Lung (tissue), 12 donors: ENCODE measurements around the gene DNMT3A. TPM values are rescaled to one million over a fixed set of nuclear protein-coding genes. Genes with fewer than 3 reads are reported as not detected.

Experiments
- ATAC-seq: fragments of 200-7000 bp; cut with Tn5 transposase; one replicate; pipeline ENCODE4 v1.9.1; 2020; ENCODE audit warnings: moderate number of reproducible peaks; ENCODE audit not compliant: insufficient read depth, low FRiP score
- DNase-seq, 3 donors: peaks; one replicate each; pipeline ENCODE4 v3.0.0-alpha.2; 2013 to 2017
- H3K27ac ChIP-seq, 2 donors: one replicate each; pipeline ENCODE4 v1.5.1; 2013; ENCODE audit warnings: mild to moderate bottlenecking in 2 of 2, moderate library complexity in 2 of 2, control low read depth in 1 of 2, inconsistent platforms in 1 of 2, low read depth in 1 of 2, low read length in 1 of 2
- H3K27me3 ChIP-seq, 3 donors: one replicate each; pipeline ENCODE4 v1.5.1; 2013; ENCODE audit warnings: low read length in 2 of 3; ENCODE audit not compliant: control insufficient read depth in 3 of 3, insufficient read depth in 3 of 3
- H3K36me3 ChIP-seq, 4 donors: one replicate each; pipeline ENCODE4 v1.5.1; 2013; ENCODE audit warnings: low read length in 4 of 4, mild to moderate bottlenecking in 1 of 4, moderate library complexity in 1 of 4; ENCODE audit not compliant: control insufficient read depth in 4 of 4, insufficient read depth in 4 of 4
- H3K4me1 ChIP-seq, 5 donors: one replicate each; pipeline ENCODE4 v1.5.1; 2013; ENCODE audit warnings: low read length in 5 of 5, mild to moderate bottlenecking in 2 of 5, moderate library complexity in 1 of 5; ENCODE audit not compliant: control insufficient read depth in 5 of 5, insufficient read depth in 5 of 5
- H3K4me3 ChIP-seq: one replicate; pipeline ENCODE4 v1.5.1; 2013; ENCODE audit warnings: mild to moderate bottlenecking, control low read depth, moderate library complexity
- H3K9ac ChIP-seq, 2 donors: one replicate each; pipeline ENCODE4 v1.5.1; 2013; ENCODE audit warnings: low read length in 2 of 2, control low read depth in 1 of 2; ENCODE audit not compliant: insufficient read depth in 1 of 2
- H3K9me3 ChIP-seq, 4 donors: one replicate each; pipeline ENCODE4 v1.5.1; 2013; ENCODE audit warnings: low read length in 3 of 4, mild to moderate bottlenecking in 1 of 4, moderate library complexity in 1 of 4; ENCODE audit not compliant: control insufficient read depth in 4 of 4, insufficient read depth in 3 of 4
- WGBS, 2 donors: extraction: QIAGEN DNeasy Blood & Tissue Kit; methylation state at CpG; one replicate each; pipeline ENCODE4 v1.1.7; 2013; 5-methylcytosine and 5-hydroxymethylcytosine counted together
- polyA plus RNA-seq, 2 donors: library from polyadenylated mRNA; stranded (reverse); fragments of 200-250 nt; gene quantifications; one replicate each; pipeline ENCODE4 v1.2.1, GENCODE V29; 2013
- total RNA-seq, 2 donors: library from RNA; depleted of rRNA in 1 of 2; stranded (reverse); fragments of >200 nt in 1 of 2; gene quantifications; one replicate each; pipeline ENCODE4 v1.2.1, GENCODE V29; 2014 to 2021
- TF ChIP-seq, protein P1 (sequence below): IDR thresholded peaks from 2 replicates; pipeline ENCODE4 v1.5.1; 2012; ENCODE audit warnings: mild to moderate bottlenecking; ENCODE audit errors: control extremely low read depth, extremely low read depth
- donor health status: control.
- donor health status: control.
- donor health status: Bipolar disorder and iron deficiency.
- donor health status: healthy.
- donor health status: DM: yes; HTN: yes; CAD: no.

Gene DNMT3A
- total and polyA plus RNA-seq, 4 donors = 9.2 to 61.0 (median 26.9) TPM

DNA sequence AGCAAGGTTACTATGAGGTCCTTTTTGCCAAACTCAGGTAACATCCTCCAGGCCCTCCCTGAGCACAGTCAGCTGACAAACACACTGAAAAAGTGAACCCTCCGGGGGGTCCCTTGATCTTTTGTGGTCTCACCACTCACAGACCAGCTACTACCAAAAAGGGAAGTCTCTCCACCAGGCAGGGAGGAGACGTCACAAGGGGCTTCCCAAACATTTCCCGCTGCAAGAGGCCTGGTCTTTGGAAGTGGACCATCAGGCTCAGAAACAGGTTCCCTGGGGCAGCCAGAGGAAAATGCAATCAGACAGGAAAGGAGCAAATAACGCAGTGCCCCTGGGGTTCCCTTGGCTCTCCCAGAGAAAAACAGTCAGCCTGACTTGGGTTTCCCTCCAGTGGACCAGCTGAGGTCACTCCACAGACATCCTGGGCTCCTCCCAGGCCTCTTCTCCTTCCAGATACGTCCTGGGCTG, 134.6 kb downstream of the DNMT3A start:
- Histone ChIP-seq H3K36me3 (no peaks in the 10 kb centered on the region), H3K9ac (no peak overlapping the region), H3K9me3 (no peaks in the 10 kb centered on the region), H3K4me3 (no peak overlapping the region), H3K4me1 (no peaks in the 10 kb centered on the region), H3K27ac (no peak overlapping the region), H3K27me3 (no peaks in the 10 kb centered on the region)
- no peak for ATAC-seq
- TF ChIP-seq, protein P1, sequence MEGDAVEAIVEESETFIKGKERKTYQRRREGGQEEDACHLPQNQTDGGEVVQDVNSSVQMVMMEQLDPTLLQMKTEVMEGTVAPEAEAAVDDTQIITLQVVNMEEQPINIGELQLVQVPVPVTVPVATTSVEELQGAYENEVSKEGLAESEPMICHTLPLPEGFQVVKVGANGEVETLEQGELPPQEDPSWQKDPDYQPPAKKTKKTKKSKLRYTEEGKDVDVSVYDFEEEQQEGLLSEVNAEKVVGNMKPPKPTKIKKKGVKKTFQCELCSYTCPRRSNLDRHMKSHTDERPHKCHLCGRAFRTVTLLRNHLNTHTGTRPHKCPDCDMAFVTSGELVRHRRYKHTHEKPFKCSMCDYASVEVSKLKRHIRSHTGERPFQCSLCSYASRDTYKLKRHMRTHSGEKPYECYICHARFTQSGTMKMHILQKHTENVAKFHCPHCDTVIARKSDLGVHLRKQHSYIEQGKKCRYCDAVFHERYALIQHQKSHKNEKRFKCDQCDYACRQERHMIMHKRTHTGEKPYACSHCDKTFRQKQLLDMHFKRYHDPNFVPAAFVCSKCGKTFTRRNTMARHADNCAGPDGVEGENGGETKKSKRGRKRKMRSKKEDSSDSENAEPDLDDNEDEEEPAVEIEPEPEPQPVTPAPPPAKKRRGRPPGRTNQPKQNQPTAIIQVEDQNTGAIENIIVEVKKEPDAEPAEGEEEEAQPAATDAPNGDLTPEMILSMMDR = no peak
- no peak for DNase-seq
- 40 to 63% methylated on average over 5 of the region's 5 CpGs for WGBS, 2 donors

- WGBS, 2 donors = 34 to 40% methylated on average over 43 to 59 of the region's 59 CpGs
- no peaks in the 10 kb centered on the region for H3K4me1 ChIP-seq
- H3K9ac ChIP-seq = no peak overlapping the region
- DNase-seq (peak; percentile 24 to 39 (median 36)), ATAC-seq (peak; percentile 22)
- H3K27me3 ChIP-seq = no peaks in the 10 kb centered on the region
- no peaks in the 10 kb centered on the region for H3K9me3 ChIP-seq
- no peak overlapping the region for H3K4me3 ChIP-seq
- H3K36me3 ChIP-seq = no peaks in the 10 kb centered on the region
- H3K27ac ChIP-seq = peak overlapping the region in 1 of 2 donors; percentile 27
- TF ChIP-seq, protein P1 = no peak
Observed at GRCh38 chr2:25204190-25204838, 137.4 kb downstream of the DNMT3A start.

GRCh38 chr2:25202275-25202674, 139.4 kb downstream of the DNMT3A start:
- no peaks in the 10 kb centered on the region for H3K36me3 ChIP-seq
- H3K27me3 ChIP-seq = no peaks in the 10 kb centered on the region
- no peak overlapping the region for H3K27ac ChIP-seq
- no peak overlapping the region for H3K4me3 ChIP-seq
- H3K9ac ChIP-seq = no peak overlapping the region
- WGBS, 2 donors = 36 to 75% methylated on average over 11 of the region's 11 CpGs
- H3K4me1 ChIP-seq = peaks cover 0 to 13% (median 3%) of the 10 kb centered on the region in 5 donors
- TF ChIP-seq, protein P1 = no peak
- no peak for ATAC-seq
- H3K9me3 ChIP-seq = no peaks in the 10 kb centered on the region
- no peak for DNase-seq
